Ovary (tissue), 3 donors: ENCODE data around the gene PLXDC2.

Experiments used
- EP300 ChIP-seq: sonication (generic); formaldehyde crosslinking; IDR thresholded peaks from one replicate; pipeline ENCODE4 v1.6.1; 2017; ENCODE audit warnings: antibody characterized with exemption
- POLR2A ChIP-seq: fragments of 450-650 bp; IDR thresholded peaks from one replicate; pipeline ENCODE4 v1.6.1; 2017; ENCODE audit warnings: antibody characterized with exemption, mild to moderate bottlenecking, moderate library complexity
- TF ChIP-seq, protein P1 (sequence below), 3 donors: fragments of 450-650 bp in 2 of 3; fragments of 200-600 bp in 1 of 3; IDR thresholded peaks; one replicate each; pipeline versions ENCODE4 v1.5.1 to v1.8.0; 2016 to 2022; ENCODE audit warnings: antibody characterized with exemption in 3 of 3, mild to moderate bottlenecking in 1 of 3
- donor health status: DM: no; HTN: no; CAD: no.

DNA sequence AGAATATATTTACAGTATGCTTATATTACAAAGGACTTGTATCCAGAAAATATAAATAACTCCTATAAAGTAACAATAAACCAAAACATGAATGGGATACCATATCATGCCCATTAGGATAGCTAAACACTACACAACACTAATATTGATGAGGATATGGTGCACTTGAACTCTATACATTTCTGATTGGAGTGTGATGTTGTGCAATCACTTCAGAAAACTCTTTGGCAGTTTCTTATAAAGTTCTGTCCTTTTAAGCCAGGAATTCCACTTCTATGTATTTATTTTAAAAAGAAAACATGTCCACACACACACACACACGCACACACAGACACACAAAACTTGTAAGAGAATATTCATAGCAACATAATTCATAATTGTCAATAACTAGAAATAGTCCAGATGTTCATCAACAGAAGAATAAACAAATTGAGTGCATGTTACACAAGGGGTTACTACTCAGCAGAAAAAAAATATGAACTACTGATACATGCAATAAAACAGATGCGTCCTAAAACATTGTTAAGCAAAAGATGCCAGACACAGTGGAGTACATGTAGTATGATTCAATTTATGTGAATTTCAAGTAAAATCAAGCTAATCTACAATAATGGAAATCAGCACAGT, 416.0 kb downstream of the PLXDC2 start:
- TF ChIP-seq POLR2A (no peak), EP300 (no peak)
- TF ChIP-seq, protein P1, sequence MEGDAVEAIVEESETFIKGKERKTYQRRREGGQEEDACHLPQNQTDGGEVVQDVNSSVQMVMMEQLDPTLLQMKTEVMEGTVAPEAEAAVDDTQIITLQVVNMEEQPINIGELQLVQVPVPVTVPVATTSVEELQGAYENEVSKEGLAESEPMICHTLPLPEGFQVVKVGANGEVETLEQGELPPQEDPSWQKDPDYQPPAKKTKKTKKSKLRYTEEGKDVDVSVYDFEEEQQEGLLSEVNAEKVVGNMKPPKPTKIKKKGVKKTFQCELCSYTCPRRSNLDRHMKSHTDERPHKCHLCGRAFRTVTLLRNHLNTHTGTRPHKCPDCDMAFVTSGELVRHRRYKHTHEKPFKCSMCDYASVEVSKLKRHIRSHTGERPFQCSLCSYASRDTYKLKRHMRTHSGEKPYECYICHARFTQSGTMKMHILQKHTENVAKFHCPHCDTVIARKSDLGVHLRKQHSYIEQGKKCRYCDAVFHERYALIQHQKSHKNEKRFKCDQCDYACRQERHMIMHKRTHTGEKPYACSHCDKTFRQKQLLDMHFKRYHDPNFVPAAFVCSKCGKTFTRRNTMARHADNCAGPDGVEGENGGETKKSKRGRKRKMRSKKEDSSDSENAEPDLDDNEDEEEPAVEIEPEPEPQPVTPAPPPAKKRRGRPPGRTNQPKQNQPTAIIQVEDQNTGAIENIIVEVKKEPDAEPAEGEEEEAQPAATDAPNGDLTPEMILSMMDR (IDR thresholded peaks at IDR 0.05), result no peak
